GM12878 (cell line): ENCODE measurements around the gene TNFRSF8. TPM values are rescaled to one million over a fixed set of nuclear protein-coding genes. Genes with fewer than 3 reads are reported as not detected.

Experiments
- ATAC-seq: fragments of 200-7000 bp; cut with Tn5 transposase; 3 replicates; pipeline ENCODE4 v1.9.1; 2020; ENCODE audit warnings: mild to moderate bottlenecking, moderate library complexity
- BruUV-seq: library from RNA; stranded (reverse); fragments of 400-500 nt; replicated peaks from 2 replicates; lab custom pipeline; 2021; lab: Mats Ljungman, UMichigan
- CTCF ChIA-PET: fragments of 300-600 bp; sonication (Branson Sonifier 250); formaldehyde crosslinking; extraction: SDS; loops from one replicate; lab custom pipeline; 2021; ENCODE audit warnings: inconsistent platforms; lab: Yijun Ruan, JAX
- POLR2A ChIA-PET: fragments of 350-600 bp; formaldehyde crosslinking; extraction: SDS; loops from one replicate; lab custom pipeline; 2021; ENCODE audit warnings: inconsistent platforms; lab: Charles Lee
- RAD21 ChIA-PET: fragments of 300-600 bp; sonication (Branson Sonifier 250); formaldehyde crosslinking; loops from one replicate; lab custom pipeline; 2023; ENCODE audit warnings: antibody characterized with exemption; ENCODE audit not compliant: unreplicated experiment; lab: Charles Lee
- SMC1A ChIA-PET: fragments of 300-600 bp; sonication (Branson Sonifier 250); formaldehyde crosslinking; loops from one replicate; lab custom pipeline; 2023; ENCODE audit not compliant: unreplicated experiment, uncharacterized antibody; lab: Charles Lee
- DNase-seq: peaks from one replicate; pipeline ENCODE4 v3.0.0-alpha.2; 2011; ENCODE audit warnings: low read depth, low spot score
- FAIRE-seq: peaks from 3 replicates; lab custom pipeline; 2011; peaks lifted over from hg19 to GRCh38; lab: Jason Lieb, UNC
- H2AFZ ChIP-seq: 2 replicates; pipeline ENCODE4 v1.6.0; 2011; ENCODE audit warnings: low read depth, low read length, control low read depth; ENCODE audit not compliant: control insufficient read depth
- H3K27ac ChIP-seq: 2 replicates; pipeline ENCODE4 v1.5.1; 2011; ENCODE audit warnings: control low read depth; ENCODE audit not compliant: control insufficient read depth, insufficient read depth
- H3K27me3 ChIP-seq, 2 experiments: replicated peaks in 1 of 2; 2 replicates each; pipeline versions ENCODE4 v1.6.0 to v1.6.1; 2011; ENCODE audit warnings: low read length in 1 of 2; ENCODE audit not compliant: control insufficient read depth in 2 of 2, insufficient read depth in 2 of 2
- H3K36me3 ChIP-seq, 2 experiments: 2 replicates each; pipeline ENCODE4 v1.5.1; 2011; ENCODE audit warnings: low read length in 1 of 2; ENCODE audit not compliant: control insufficient read depth in 2 of 2, insufficient read depth in 2 of 2
- H3K4me1 ChIP-seq: 2 replicates; pipeline ENCODE4 v1.6.1; 2011; ENCODE audit warnings: mild to moderate bottlenecking, low read length, moderate library complexity, mixed read lengths; ENCODE audit not compliant: control insufficient read depth, insufficient read depth
- H3K4me2 ChIP-seq: 2 replicates; pipeline ENCODE4 v1.6.0; 2011; ENCODE audit warnings: control low read depth; ENCODE audit not compliant: control insufficient read depth, insufficient read depth
- H3K4me3 ChIP-seq: fragments of 200-600 bp; sonication (generic); 2 replicates; pipeline ENCODE4 v1.5.1; 2016
- H3K79me2 ChIP-seq: 2 replicates; pipeline ENCODE4 v1.6.0; 2011; ENCODE audit warnings: low read length; ENCODE audit not compliant: control insufficient read depth, insufficient read depth
- H3K9ac ChIP-seq: 2 replicates; pipeline ENCODE4 v1.8.0; 2011; ENCODE audit warnings: low read length, control low read depth, mixed read lengths; ENCODE audit not compliant: control insufficient read depth, insufficient read depth
- H3K9me3 ChIP-seq: replicated peaks from 3 replicates; pipeline ENCODE4 v1.5.1; 2011; ENCODE audit warnings: mild to moderate bottlenecking, low read length; ENCODE audit not compliant: control insufficient read depth, insufficient read depth
- H4K20me1 ChIP-seq: 2 replicates; pipeline ENCODE4 v1.6.0; 2011; ENCODE audit not compliant: control insufficient read depth, insufficient read depth
- CREM ChIP-seq: IDR thresholded peaks from 2 replicates; pipeline ENCODE4 v1.6.1; 2014; ENCODE audit warnings: antibody characterized with exemption, low read depth
- FOS ChIP-seq: IDR thresholded peaks from 3 replicates; pipeline ENCODE4 v1.6.1; 2011; ENCODE audit warnings: borderline replicate concordance; ENCODE audit not compliant: insufficient read length; ENCODE audit errors: extremely low read depth
- FOXK2 ChIP-seq: fragments of 450-650 bp; IDR thresholded peaks from 2 replicates; pipeline ENCODE4 v1.6.1; 2017; ENCODE audit warnings: mild to moderate bottlenecking, moderate library complexity
- NFYA ChIP-seq: IDR thresholded peaks from 2 replicates; pipeline ENCODE4 v1.6.1; 2011; ENCODE audit warnings: low read depth, mild to moderate bottlenecking, low read length, improper control_type of control experiment, borderline replicate concordance
- SMAD1 ChIP-seq: fragments of 450-650 bp; IDR thresholded peaks from 2 replicates; pipeline ENCODE4 v1.6.1; 2018; ENCODE audit warnings: mild to moderate bottlenecking, low read depth; ENCODE audit not compliant: partially characterized antibody
- YY1 ChIP-seq: IDR thresholded peaks from 2 replicates; pipeline ENCODE4 v1.6.1; 2011; ENCODE audit warnings: low read depth, mild to moderate bottlenecking, low read length
- ZBTB11 ChIP-seq: fragments of 450-650 bp; formaldehyde crosslinking; IDR thresholded peaks from 2 replicates; pipeline ENCODE4 v1.5.0; 2022; ENCODE audit warnings: mild to moderate bottlenecking, missing genetic modification characterization
- ZNF207 ChIP-seq: fragments of 450-650 bp; IDR thresholded peaks from 2 replicates; pipeline ENCODE4 v1.6.1; 2014; ENCODE audit warnings: antibody characterized with exemption, mild to moderate bottlenecking, borderline replicate concordance
- WGBS: methylation state at CpG from one replicate; pipeline ENCODE4 v1.1.6; 2016; ENCODE audit warnings: low lambda C conversion rate; ENCODE audit not compliant: insufficient replicate concordance, insufficient coverage; ENCODE audit errors: missing lambda C conversion rate; 5-methylcytosine and 5-hydroxymethylcytosine counted together
- in situ Hi-C: fragments of 300-500 bp; cut with MboI; formaldehyde crosslinking; loops from 9 replicates; pipeline ENCODE4 v1.14.3; 2018; ENCODE audit warnings: mixed read lengths
- intact Hi-C: fragments of 100-400 bp; cut with micrococcal nuclease; formaldehyde crosslinking; loops from one replicate; pipeline ENCODE4 v1.14.2; 2022; ENCODE audit not compliant: unreplicated experiment
- polyA plus RNA-seq, 11 experiments: library from polyadenylated mRNA; depleted of rRNA in 4 of 11; unstranded in 6 of 11; stranded (reverse) in 5 of 11; fragments of >200 nt; fragmentation: Nextera tagmentation in 4 of 11; fragmentation: Illumina TruSeq in 1 of 11; extraction: Ambion mirVana in 4 of 11; extraction: Trizol in 1 of 11; gene quantifications; 1 replicate in 1 of 11; 2 replicates in 10 of 11; pipeline versions ENCODE4 v1.2.1 to v1.2.3, GENCODE V29; 2011 to 2016; ENCODE audit warnings: inconsistent platforms in 2 of 11, missing spikeins in 2 of 11, low read depth in 1 of 11
- total RNA-seq, 4 experiments: library from RNA; depleted of rRNA in 3 of 4; stranded (reverse); fragments of >200 nt in 3 of 4; fragmentation: Illumina TruSeq in 1 of 4; extraction: Trizol in 1 of 4; gene quantifications; 2 replicates each; pipeline versions ENCODE4 v1.2.1 to v1.2.3, GENCODE V29; 2013 to 2021
- TF ChIP-seq, protein P1 (sequence below): fragments of 450-650 bp; IDR thresholded peaks from 2 replicates; pipeline ENCODE4 v1.6.1; 2017; ENCODE audit warnings: antibody characterized with exemption, mild to moderate bottlenecking, moderate library complexity
- TF ChIP-seq, protein P2 (sequence below): IDR thresholded peaks from 2 replicates; pipeline ENCODE4 v1.6.1; 2012; ENCODE audit warnings: mild to moderate bottlenecking, low read depth, low read length

TNFRSF8 gene
- total and polyA plus RNA-seq, 10 of the 15 experiments (the other 5 are each of a cell fraction or from before 2014, with no cell fraction given), result 9.8 to 114 (median 58.8) TPM

GRCh38 chr1:12112711-12113161 is 49.6 kb downstream of the TNFRSF8 start (continued):
- TF ChIP-seq ZBTB11 (CRISPR knock-in tag), result no peak
- TF ChIP-seq, all 136 proteins: peak for 0

DNA sequence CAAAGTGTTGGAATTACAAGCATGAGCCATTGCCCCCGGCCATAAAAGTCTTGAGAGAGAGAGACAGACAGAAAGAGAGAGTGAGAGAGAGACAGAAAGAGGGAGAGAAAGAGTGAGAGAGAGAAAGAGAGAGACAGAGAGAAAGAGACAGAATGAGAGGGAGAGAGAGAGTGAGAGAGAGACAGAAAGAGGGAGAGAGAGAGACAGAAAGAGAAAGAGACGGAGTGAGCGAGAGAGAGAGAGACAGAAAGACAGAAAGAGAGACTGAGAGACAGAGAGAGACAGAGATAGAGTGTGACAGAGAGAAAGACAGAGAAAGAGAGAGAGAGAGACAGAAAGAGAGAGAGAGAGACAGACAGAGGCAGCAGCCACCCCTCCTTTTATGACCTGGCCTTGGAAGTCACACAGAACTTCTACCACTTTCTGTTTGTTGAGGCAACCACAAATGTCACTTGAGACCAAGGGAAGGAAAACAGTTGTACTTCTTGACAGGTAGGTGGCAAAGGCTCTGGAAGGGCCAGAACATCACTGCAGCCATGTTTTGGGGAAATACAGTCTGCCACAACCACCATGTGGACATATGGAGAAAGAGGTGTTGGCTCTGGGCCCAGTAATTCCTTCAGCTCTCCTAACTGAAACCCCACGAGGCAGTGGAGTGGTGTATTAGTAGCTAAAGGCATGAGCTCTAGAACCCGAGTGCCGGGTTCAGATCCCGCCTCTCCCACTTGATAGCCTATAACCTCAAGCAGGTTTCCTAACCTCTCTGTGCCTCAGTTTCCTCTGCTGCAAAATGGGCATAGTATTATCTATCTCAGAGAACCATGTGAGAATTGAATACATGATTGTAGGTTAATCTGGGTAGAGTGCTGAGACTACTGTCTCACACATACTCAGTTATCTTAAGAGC is 50.6 kb downstream of the TNFRSF8 start:
- Histone ChIP-seq H3K27me3 (no peaks in the 10 kb centered on the region), H3K27ac (no peak overlapping the region), H3K79me2 (no peaks in the 10 kb centered on the region), H3K36me3 (peaks cover 43 to 59% of the 10 kb centered on the region in 2 experiments), H3K4me3 (no peak overlapping the region), H2AFZ (no peak overlapping the region), H3K9me3 (no peaks in the 10 kb centered on the region), H3K4me2 (no peak overlapping the region), H4K20me1 (no peaks in the 10 kb centered on the region)
- in situ Hi-C loops (no loop called here), intact Hi-C loops (no loop called here)
- no peak for ATAC-seq
- DNase-seq, result no peak
- SMC1A ChIA-PET, result interaction anchor here (0.6 to 1.2 kb wide), 2 partner anchors 11 to 12 kb away, joined by 3 read pairs; no protein-coding TSS in a partner anchor
- peak; percentile 31 for FAIRE-seq
- RAD21 ChIA-PET, result no interaction called here
- CTCF ChIA-PET, result interaction anchor here (0.9 to 1.4 kb wide), 3 partner anchors 11 to 275 kb away, joined by 3 to 4 read pairs (median 3); no protein-coding TSS in a partner anchor
- WGBS, result 87% methylated on average over 7 of the region's 7 CpGs
- POLR2A ChIA-PET, result interaction anchor here (0.5 kb wide), 1 partner anchor 145 kb away, joined by 4 read pairs; no protein-coding TSS in a partner anchor
- TF ChIP-seq, protein P1, sequence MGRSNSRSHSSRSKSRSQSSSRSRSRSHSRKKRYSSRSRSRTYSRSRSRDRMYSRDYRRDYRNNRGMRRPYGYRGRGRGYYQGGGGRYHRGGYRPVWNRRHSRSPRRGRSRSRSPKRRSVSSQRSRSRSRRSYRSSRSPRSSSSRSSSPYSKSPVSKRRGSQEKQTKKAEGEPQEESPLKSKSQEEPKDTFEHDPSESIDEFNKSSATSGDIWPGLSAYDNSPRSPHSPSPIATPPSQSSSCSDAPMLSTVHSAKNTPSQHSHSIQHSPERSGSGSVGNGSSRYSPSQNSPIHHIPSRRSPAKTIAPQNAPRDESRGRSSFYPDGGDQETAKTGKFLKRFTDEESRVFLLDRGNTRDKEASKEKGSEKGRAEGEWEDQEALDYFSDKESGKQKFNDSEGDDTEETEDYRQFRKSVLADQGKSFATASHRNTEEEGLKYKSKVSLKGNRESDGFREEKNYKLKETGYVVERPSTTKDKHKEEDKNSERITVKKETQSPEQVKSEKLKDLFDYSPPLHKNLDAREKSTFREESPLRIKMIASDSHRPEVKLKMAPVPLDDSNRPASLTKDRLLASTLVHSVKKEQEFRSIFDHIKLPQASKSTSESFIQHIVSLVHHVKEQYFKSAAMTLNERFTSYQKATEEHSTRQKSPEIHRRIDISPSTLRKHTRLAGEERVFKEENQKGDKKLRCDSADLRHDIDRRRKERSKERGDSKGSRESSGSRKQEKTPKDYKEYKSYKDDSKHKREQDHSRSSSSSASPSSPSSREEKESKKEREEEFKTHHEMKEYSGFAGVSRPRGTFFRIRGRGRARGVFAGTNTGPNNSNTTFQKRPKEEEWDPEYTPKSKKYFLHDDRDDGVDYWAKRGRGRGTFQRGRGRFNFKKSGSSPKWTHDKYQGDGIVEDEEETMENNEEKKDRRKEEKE, result no peak
- TF ChIP-seq NFYA, result no peak
- TF ChIP-seq CREM, result no peak
- TF ChIP-seq, protein P2, sequence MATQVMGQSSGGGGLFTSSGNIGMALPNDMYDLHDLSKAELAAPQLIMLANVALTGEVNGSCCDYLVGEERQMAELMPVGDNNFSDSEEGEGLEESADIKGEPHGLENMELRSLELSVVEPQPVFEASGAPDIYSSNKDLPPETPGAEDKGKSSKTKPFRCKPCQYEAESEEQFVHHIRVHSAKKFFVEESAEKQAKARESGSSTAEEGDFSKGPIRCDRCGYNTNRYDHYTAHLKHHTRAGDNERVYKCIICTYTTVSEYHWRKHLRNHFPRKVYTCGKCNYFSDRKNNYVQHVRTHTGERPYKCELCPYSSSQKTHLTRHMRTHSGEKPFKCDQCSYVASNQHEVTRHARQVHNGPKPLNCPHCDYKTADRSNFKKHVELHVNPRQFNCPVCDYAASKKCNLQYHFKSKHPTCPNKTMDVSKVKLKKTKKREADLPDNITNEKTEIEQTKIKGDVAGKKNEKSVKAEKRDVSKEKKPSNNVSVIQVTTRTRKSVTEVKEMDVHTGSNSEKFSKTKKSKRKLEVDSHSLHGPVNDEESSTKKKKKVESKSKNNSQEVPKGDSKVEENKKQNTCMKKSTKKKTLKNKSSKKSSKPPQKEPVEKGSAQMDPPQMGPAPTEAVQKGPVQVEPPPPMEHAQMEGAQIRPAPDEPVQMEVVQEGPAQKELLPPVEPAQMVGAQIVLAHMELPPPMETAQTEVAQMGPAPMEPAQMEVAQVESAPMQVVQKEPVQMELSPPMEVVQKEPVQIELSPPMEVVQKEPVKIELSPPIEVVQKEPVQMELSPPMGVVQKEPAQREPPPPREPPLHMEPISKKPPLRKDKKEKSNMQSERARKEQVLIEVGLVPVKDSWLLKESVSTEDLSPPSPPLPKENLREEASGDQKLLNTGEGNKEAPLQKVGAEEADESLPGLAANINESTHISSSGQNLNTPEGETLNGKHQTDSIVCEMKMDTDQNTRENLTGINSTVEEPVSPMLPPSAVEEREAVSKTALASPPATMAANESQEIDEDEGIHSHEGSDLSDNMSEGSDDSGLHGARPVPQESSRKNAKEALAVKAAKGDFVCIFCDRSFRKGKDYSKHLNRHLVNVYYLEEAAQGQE, result no peak
- TF ChIP-seq SMAD1, result no peak
- no peak for TF ChIP-seq FOS
- TF ChIP-seq FOXK2, result no peak
- TF ChIP-seq YY1, result no peak
- no peak for TF ChIP-seq ZNF207
- TF ChIP-seq, all 136 proteins: peak for 0
- Histone ChIP-seq H3K9ac (no peak overlapping the region), H3K4me1 (no peaks in the 10 kb centered on the region)
- no TSS peak for BruUV-seq
